ENCODE data around the gene MRPL17. TPM values are rescaled to one million over a fixed set of nuclear protein-coding genes. Genes with fewer than 3 reads are reported as not detected.
A peak's percentile ranks its signal among the peaks of the same experiment; 100 is the strongest.

Gene MRPL17
- total RNA-seq, 1 donor from 2014 or later: 22.3 TPM

DNA sequence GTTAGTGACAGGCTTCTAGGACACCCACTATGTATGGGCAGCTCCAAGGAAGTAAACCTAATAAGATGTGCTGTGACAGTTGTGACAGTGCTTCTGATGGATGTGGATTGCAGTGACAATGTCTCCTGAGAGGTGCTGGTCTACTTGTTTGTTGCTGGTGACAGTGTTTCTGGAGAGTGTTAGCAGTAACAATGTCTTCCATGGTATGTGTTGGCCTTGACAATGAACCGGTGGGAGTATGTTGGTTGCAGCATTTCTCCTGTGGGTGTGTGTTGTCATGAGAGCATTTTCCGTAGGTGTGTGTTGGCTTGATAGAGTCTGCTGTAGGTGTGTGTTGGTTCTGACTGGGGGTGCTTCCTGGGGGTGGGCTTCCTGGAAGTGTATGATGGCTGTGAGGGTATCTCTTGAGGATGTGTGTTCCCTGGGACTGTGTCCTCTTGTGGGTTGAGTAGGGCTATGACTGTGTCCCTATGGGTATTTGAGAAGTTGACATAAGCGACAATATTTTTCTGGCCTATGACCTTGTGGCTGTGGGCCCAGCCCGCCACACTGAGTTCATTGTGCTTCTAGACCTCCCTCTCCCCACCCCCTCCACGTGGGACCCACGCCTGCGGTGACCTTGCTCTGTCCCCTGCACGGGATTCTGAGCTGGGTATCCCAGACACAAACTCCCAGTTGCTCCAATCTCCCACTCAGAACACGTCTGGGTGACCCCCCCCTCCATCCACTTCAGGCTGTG is 28.7 kb downstream of the MRPL17 start:
- no peak for DNase-seq

DNA sequence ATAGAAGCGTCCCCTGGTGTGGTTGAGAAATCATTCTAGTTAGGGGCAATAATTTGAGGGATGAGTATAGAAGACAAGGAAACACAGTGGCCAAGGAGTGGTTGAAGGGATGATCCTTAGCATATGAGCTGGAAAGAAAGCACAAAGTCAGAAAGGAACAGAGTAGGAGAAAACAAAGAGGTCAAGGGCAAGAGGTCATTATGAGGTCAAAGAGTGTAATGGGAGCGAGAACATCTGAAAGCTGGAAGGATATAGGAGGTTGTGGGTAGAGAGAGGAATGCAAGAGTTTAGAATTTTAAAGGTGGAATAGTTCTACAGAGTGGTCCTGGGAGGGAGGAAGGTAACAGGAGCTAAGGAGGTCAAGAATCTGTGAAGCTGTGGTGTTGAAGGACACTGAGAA is 29.5 kb downstream of the MRPL17 start:
- no peak for DNase-seq

DNA sequence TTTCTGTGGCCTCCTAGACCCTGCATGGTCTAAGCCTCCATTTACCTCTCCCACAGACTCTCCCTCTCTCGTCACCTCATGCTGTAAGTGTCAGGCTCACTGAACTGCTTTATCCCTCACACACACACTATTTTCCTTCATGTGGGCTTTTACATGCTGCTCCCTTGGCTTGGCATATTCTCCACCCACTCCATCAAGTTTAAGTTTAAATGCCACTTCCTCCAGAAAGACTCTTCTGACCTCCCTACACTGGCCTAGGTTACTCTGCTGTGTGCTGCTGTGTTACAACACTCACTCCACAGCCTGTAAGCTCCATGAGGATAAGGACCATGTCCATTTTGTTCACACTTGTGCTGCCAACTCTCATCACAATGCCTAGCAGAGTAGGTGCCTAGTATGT is 30.0 kb downstream of the MRPL17 start:
- DNase-seq: no peak

DNA sequence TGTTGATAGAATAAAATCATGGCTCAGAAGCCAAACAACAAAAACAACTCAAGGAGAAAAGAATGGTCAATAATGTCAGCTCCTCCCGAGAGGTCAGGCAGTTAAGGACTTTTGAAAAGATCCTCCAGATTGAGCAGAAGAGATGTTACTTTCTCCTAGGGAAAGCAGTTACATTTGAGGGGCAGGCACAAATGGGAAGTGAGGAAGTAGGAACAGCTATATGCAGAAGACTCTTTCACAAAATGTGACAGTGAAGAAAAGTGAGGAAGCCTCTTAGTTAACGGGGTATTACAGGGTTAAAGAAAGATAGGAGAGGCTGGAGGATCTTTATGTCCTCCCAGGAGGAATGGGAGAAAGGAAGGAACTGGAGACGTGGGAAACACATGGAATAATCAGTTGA is 31.0 kb downstream of the MRPL17 start:
- no peak for DNase-seq

DNA sequence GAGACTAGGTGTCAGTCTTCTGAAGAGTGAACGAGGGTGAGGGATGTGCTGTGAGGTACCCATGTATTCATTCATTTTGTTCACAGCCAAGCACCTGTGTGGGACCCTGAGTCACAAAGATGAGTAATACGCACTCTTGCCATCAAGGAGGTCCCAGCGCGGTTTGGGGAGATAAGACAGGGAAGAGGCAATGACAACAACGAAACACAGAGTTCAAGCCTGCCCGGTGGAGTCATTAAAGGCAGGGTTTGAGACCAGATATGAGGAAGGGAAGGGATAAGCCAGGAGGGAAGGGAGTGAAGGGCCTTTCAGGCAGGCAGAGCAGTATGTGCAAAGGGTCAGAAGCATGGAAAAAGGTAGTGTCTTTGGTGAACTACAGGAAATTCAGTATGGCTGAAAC is 32.2 kb downstream of the MRPL17 start:
- no peak for DNase-seq

DNA sequence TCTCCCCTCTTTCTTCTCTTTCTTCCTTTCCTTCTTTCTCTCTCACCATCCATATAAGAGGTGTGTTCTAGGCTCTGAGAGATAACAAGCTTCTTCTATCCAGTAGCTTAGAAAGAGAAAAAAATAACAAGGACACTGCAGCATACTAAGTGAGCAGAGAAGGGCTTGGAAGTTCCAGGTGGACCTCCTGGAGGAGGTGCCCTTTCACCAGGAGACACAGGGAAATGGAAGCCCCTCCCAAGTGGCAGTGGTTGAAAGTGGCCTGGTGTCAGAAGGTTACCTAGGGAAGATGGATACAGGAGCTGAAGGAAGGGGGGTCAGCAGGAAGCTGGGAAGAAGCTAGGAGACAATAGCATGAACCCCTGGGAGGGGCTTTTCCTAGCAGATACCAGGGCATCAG is 33.0 kb downstream of the MRPL17 start:
- DNase-seq: no peak

DNA sequence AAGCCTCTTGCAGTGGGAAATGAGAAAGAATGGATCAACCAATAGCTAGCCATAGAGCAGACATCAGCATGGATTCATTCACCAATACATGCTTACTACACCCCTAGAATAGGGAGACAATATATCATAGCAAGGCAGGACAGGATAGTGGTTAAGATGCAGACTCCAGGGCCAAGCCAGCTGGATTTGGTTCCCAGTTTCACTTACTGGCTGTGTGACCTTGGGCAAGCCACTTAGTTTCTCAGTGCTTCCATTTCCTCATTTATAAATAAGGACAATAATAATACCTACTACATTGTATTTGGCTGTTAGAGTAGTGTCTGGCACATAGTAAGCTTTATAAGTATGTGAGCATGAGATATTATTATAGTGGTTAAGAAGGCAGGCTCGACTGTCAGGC is 34.6 kb downstream of the MRPL17 start:
- no peak for DNase-seq

DNA sequence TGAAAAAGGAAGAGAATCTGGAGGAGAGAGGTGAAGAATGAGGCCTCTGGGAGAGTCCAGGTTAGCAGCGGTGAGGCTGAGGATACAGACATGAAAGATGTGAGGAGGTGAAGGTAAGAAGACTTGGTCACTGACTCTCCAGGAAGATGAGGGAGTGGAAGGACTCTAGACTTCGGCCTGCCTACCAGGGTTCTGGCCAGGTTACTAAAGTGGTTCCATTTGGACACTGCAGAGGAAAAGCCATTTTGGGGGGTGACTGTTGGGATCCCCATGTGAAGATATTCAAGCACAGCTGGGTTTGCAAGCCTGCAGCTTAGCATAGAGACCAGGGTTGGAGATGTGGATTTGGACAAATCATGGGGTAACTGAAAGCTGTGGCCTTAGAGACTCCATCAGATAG is 35.3 kb downstream of the MRPL17 start:
- DNase-seq: no peak

DNA sequence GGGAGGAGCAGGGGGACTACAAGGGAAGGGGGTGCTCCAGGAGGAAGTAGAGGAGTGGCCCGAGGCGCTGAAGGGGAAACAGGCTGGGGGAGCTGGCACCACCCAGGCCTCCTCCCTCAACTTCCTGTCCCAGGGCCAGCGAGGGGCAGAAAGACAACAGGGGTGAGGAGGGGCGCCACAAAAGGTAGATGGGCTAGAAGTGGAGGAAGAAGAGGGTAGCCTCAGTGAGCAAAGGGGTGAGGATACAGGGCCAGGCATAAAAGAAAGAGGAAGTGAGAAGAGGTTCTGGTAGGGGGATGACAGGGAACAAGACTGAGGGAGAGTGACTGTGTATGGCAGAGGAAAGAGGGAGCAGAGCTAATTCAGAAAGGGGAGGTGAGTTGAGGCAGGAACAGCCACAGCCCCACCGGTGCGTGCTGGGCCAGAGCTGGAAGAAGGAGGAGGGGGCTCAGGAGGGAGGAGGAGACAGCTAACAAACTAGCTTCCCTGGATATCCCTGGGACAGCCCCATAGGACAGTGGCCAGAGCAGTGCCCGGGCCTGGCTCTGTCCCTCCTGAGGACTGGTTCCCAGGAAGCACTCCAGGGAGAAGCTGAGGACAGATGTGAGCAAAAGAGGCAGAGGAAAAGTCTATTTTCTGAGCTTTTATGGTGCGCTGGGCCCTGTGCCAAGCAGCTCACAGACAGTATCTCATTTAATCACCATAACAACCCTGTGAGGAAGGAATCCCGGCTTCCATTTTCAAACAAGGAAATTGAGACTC is 36.0 kb downstream of the MRPL17 start:
- DNase-seq: no peak

DNA sequence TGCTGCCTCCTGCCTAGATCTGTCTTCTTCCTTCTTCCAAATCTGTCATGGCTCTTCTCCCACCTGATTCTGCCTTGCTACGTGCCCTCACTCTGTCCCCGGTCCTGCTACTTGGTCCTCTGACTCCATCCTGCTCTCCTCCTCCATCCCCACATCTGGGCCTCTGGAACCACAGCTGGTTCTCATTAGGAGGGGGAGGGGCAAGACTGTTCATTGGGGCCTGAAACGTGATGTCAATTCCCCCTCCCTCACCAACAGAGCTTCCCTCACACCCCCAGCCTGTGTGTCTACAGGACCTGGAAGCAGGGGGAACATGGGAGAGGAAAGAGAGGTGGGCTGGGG is 36.6 kb downstream of the MRPL17 start:
- no peak for DNase-seq

DNA sequence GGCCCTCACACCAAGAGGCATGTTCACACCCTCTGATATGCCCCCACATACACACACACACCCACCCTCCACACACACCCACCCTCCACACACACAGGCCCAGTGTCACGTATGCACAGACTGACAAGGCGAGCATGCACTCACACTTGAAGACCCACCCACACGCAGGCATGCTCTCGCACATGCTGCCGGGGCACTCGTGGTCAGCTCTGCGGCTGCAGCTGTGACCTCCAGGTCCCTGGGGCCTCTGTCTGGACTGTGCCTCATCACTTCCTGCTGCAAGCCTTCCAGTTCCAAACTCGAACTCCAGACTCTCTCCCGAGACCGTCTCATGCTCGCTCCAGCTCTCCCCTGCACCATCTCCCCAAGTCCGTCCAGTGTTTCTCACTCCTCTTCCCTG is 37.1 kb downstream of the MRPL17 start:
- DNase-seq: no peak

DNA sequence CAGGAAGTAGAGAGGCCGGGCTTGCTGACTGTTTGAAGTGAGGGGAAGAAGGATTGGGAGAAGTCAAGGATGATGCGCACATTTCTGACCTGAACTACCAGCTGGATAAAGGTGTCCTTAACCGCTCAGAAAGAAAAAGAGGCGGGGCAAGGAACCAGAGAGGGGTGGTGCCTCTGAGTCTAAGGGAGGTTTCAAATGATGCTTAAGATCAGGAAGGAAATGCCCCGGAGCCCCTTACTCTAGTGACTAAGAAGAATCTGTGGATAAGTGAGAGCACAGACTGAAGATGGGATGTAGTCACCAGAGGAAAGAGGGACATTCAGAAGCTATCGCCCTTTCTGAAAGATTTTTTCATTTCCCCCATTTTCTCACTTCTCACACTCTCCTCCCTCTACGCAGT is 40.2 kb downstream of the MRPL17 start:
- no peak for DNase-seq

DNA sequence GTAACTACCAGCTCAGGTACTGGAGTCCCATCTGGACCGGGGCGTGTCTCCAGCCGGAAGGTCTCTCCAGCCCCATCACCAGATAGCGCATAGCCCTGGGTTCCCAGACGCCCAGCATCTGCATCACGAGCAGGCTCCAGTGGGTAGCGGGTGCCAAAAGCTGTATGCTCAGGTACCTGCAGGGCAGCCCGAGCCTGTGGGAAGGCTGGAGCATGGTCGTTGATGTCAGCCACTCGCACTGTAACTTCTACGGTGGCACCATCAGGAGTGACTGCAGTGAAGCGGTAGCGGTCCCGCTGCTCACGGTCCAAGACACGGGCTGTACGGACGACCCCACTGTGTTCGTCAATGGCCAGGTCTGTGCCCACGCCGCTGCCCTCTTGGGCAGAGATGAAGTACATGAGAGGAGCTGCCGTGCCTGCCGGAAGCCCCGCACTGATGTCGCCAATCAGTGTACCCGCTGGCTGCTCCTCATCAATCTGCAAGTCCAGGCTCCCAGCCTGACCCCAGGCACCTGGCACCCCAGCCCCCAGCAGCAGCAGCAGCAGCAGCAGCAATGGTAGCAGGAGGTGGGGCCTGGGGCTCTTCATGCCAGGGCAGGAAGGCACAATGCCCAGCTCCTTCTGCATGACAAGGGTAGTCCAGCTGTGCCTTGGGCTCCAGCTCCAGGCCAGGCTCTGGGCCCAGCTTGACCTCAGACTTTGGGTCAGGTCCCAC is 42.0 kb downstream of the MRPL17 start:
- no peak for DNase-seq

DNA sequence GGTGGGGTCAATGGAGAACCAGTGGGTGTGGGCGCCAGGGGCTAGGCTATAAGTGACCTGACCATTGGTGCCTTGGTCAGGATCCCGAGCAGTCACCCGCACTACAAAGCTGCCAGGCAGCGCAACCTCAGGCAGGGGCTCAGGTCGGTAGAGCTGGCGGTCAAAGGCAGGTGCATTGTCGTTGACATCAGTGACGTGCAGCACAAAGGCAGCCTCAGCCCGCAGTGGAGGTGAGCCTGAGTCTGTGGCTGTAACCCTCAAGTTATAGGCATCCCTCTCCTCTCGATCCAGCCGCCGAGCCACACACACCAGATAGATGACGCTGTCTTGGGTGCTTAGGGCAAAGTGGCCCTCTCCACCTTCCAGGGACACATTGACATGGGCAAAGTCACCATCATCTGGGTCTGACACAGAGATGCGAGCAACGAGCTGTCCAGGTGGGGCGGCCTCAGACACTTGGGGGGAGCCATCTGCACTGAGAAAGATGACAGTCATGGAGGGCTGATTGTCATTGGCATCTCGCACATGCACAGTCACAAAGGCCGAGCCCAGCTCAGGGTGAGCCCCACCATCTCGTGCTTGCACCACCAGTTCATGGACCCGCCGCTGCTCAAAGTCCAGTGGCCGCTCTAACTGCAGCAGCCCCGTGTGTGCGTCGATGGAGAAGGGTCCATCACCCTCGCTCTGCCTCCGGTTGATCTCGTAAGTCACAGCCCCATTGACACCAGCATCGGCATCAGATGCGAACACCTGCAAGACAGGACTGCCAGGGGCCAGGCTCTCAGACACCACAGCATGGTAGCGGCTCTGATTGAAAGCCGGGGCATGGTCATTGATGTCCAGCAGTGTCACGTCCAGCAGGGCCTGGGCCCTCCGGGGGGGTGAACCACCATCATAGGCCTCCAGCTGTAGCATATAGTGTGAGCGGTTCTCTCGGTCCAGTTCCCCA is 42.8 kb downstream of the MRPL17 start:
- DNase-seq: no peak

DNA sequence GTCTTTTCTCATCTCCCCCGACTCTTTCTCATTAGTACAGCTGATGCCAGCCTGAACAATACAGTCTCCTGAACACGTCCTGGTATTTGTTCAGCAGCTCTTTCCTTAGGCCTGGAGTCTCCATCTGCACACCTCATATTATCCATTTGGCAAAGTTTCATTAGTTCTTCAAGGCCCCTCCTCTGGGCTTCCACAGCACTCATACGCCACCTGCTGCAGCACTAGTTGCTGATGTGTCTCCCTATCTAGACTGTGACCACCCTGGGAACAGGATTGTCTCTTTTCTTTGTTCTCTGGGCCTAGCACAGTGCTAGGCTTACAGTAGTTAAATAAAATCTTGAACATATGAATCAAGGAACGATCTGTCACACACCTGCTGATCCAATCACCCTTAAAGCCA is 44.7 kb downstream of the MRPL17 start:
- DNase-seq: no peak

DNA sequence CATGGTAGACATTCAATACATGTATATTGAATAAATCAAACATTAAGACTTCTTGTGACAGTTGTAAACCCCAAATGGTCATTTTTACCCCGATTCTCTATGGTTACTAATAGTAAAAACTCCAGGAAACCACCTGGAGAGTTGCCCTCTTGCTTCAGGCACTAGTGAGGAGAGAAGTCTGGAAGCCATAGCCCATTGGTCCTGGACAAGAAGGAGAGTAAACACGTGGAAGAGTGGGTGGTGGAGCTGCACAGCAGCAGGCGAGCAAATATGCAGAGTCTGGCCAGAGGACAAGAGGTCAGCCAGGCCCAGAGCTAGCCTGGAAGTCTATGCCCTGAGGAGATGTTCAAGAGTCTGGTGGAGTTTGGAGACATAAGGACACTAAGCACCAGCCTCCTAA is 45.3 kb downstream of the MRPL17 start:
- no peak for DNase-seq

DNA sequence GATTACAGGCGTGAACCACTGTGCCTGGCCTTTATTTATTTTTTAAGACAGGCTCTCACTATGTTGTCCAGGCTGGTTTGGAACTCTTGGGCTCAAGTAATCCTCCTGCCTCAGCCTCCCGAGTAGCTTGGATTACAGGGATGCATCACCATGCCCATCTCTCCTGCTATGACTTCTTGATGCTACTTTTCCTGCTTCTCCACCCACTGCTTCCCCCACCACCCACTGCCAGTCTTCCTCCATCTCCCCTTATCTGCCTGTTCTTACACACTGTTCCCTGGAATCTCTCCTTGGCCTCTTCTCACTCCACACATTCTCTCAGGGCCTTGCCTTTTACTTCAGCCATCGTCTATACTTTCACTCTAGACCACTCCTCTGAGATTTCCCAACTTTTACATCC is 46.7 kb downstream of the MRPL17 start:
- no peak for DNase-seq

DNA sequence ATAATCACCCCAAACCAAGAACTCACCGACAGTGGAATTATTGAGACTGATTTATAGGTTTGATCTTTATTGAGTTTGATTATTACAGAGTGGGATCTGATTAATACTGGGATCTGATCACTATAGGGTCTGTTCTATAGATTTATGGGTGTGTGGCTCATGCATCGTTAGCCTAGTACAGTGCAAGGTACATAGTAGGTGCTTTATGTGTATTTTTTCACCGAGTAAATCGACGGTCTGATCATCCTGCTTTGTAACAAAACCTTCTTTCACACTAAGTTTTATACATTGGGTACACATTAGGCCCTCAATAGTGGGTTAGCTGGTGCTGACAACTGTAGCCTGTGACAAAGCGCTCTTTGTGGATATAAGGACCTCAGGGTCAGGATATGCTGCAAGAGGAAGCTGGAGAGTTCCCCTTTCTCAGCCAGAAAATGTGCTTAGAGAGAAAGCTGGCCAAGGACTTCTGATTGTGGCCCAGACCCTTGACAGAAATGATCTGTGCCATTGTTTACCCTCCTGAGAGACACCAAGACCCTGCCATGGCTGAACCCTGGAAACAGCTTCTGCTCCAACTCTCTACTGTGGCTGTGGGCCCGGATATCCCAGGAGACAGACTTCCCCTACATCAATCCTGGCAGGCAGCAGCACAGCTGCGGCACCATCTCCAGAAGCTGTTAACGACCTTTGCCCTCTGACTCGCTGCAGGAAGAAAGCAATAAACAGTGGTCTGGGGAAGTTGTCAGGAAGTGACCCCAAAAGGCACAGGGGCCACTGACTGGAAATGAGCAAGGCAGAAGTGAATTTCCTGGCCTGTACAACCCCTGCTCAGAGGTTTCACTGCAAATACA is 47.8 kb downstream of the MRPL17 start:
- DNase-seq: peak; percentile 29

DNA sequence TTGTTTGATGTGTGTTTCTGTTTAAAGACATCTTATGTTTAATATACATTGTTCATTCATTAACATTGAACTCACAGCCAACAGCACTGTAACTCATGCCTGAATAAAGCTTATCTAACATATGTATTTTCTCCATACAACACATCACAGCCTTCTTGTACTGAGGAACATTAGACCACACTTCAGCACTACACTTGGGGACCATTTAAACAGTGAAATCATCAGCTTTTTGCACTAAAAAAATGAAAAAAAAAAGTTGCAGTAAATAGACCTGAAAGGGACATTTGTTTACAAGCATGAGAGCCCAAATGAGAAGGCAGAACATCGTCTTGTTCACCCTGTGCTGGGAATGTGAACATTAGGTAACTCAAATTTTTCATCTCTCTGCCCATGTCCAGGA is 48.6 kb downstream of the MRPL17 start:
- DNase-seq: no peak

DNA sequence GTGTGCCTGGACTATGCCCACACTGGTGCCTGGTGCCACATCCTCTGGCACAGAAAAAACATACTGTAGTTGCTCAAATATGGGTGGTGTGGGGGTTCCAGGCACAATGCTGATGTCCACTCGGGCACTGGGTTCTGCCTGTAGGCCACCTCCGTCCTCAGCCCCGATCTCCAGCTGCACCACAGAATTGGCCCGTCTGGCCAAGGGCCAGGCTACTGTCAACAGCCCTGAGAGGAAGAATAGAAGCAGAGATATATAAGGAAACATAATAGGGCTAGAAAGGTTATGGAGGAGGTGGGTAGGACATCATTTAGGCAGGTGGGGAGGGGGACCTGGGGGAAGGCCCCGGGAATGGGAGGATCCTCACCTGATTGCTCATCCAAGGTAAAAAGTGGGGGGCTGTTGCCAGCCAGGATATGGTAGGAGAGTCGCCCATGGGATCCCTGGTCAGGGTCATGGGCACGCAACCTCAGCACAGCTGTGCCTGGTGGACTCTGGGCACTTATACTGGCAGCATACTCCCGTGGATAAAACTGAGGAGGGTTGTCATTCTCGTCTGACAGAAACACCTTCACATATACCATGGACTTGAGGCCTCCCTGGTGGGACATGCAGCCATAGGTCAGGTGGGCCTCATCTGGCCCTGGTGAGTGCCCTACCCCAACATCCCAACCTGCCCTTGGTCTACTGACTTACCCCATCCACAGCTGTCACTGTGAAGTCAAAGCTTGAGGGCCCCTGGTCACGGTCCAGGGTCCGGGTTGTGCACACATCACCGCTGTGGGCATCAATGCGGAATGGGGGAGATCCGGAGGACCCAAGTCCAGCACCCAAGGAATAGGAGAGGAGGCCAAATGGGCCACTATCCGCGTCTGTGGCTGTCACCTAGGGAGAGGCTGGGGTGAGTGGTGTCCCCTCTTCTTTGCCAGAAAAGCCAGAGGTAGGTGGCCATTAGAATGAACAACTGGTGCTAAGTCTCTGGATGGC is 49.4 kb downstream of the MRPL17 start:
- no peak for DNase-seq
